Upper lobe of left lung (tissue), 6 donors: Measurements from ENCODE around the gene MICAL2. TPM values are rescaled to one million over a fixed set of nuclear protein-coding genes. Genes with fewer than 3 reads are reported as not detected.

Source experiments
- ATAC-seq, 2 donors: fragments of 200-7000 bp; cut with Tn5 transposase; one replicate each; pipeline ENCODE4 v1.9.1; 2022; ENCODE audit warnings: mild to moderate bottlenecking in 2 of 2, moderate library complexity in 2 of 2; ENCODE audit not compliant: low FRiP score in 2 of 2
- DNase-seq, 2 donors: peaks; one replicate each; pipeline ENCODE4 v3.0.0-alpha.2; 2019 to 2020
- H3K27ac ChIP-seq, 4 donors: fragments of 200-600 bp; sonication (generic); one replicate each; pipeline ENCODE4 v1.5.1; 2016 to 2019
- H3K27me3 ChIP-seq, 4 donors: fragments of 200-600 bp; sonication (generic); one replicate each; pipeline ENCODE4 v1.5.1; 2017 to 2019
- H3K36me3 ChIP-seq, 4 donors: fragments of 200-600 bp; sonication (generic); one replicate each; pipeline ENCODE4 v1.5.1; 2016 to 2019
- H3K4me1 ChIP-seq, 4 donors: fragments of 200-600 bp; sonication (generic); one replicate each; pipeline ENCODE4 v1.5.1; 2018 to 2019
- H3K4me3 ChIP-seq, 4 donors: fragments of 200-600 bp; sonication (generic); one replicate each; pipeline ENCODE4 v1.5.1; 2017 to 2019; ENCODE audit warnings: mild to moderate bottlenecking in 2 of 4, moderate library complexity in 1 of 4
- H3K9me3 ChIP-seq, 4 donors: fragments of 200-600 bp; sonication (generic); one replicate each; pipeline ENCODE4 v1.5.1; 2018 to 2019
- EP300 ChIP-seq, 4 donors: sonication (generic); formaldehyde crosslinking; IDR thresholded peaks; one replicate each; pipeline ENCODE4 v1.5.1; 2017; ENCODE audit warnings: antibody characterized with exemption in 4 of 4, control low read depth in 2 of 4
- POLR2A ChIP-seq, 4 donors: fragments of 450-650 bp; IDR thresholded peaks; one replicate each; pipeline ENCODE4 v1.5.1; 2016 to 2017; ENCODE audit warnings: antibody characterized with exemption in 4 of 4, mild to moderate bottlenecking in 2 of 4
- POLR2AphosphoS5 ChIP-seq, 2 donors: sonication (generic); formaldehyde crosslinking; IDR thresholded peaks; one replicate each; pipeline ENCODE4 v1.5.1; 2017; ENCODE audit warnings: antibody characterized with exemption in 2 of 2
- WGBS, 2 donors: methylation state at CpG; one replicate each; pipeline ENCODE4 v1.1.5; 2017 to 2018; 5-methylcytosine and 5-hydroxymethylcytosine counted together
- small RNA-seq, 4 donors: library from RNA; depleted of rRNA; stranded (forward); fragments of <200 nt; gene quantifications; one replicate each; pipeline ENCODE3, GENCODE V24; 2016
- total RNA-seq, 6 donors: library from RNA; depleted of rRNA in 4 of 6; stranded (reverse); fragments of >200 nt in 4 of 6; gene quantifications; one replicate each; pipeline versions ENCODE4 v1.1.0 to v1.2.1, GENCODE V29; 2016 to 2021
- TF ChIP-seq, protein P1 (sequence below), 6 experiments: fragments of 450-650 bp in 4 of 6; fragments of 200-600 bp in 2 of 6; sonication (generic) in 2 of 6; IDR thresholded peaks; one replicate each; pipeline ENCODE4 v1.5.1; 2016 to 2019; ENCODE audit warnings: antibody characterized with exemption in 6 of 6
- donor health status: DM: no; HTN: no; CAD: no; lungs with moderate emphysema.
- donor health status: DM: no; HTN: yes; CAD: no; lungs with severe emphysema.

The MICAL2 gene
- total RNA-seq, 6 donors from 2014 or later, result 138 to 327 (median 175) TPM

DNA sequence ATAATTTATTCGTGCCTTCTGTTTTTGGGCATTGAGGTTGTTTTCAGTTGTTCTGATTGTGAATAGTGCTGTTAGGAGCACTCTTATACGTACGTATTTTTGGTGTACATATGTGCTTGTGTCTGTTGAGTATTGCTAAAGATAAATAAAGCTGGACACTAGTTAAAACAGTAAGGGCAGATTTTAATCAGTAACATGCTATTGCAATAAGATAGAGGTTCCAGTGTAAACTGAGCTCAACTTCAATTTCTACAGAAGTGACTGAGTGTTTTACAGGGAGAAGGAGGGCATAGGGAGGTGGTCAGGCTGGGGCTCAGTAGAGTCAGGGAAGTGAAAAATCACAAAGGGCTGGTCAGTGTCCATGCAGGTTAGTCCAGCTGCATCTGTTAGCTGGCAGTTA is 191.0 kb downstream of the MICAL2 start:
- ATAC-seq, result no peak
- peaks cover 0 to 12% (median 5%) of the 10 kb centered on the region in 4 donors for H3K9me3 ChIP-seq
- no peaks in the 10 kb centered on the region for H3K36me3 ChIP-seq
- TF ChIP-seq EP300 (IDR thresholded peaks at IDR 0.05) (no peak), POLR2AphosphoS5 (IDR thresholded peaks at IDR 0.05) (no peak), POLR2A (IDR thresholded peaks at IDR 0.05) (no peak)
- TF ChIP-seq, protein P1, sequence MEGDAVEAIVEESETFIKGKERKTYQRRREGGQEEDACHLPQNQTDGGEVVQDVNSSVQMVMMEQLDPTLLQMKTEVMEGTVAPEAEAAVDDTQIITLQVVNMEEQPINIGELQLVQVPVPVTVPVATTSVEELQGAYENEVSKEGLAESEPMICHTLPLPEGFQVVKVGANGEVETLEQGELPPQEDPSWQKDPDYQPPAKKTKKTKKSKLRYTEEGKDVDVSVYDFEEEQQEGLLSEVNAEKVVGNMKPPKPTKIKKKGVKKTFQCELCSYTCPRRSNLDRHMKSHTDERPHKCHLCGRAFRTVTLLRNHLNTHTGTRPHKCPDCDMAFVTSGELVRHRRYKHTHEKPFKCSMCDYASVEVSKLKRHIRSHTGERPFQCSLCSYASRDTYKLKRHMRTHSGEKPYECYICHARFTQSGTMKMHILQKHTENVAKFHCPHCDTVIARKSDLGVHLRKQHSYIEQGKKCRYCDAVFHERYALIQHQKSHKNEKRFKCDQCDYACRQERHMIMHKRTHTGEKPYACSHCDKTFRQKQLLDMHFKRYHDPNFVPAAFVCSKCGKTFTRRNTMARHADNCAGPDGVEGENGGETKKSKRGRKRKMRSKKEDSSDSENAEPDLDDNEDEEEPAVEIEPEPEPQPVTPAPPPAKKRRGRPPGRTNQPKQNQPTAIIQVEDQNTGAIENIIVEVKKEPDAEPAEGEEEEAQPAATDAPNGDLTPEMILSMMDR (IDR thresholded peaks at IDR 0.05), result no peak
- no peak overlapping the region for H3K4me3 ChIP-seq
- no peaks in the 10 kb centered on the region for H3K4me1 ChIP-seq
- WGBS, 2 donors, result 79 to 84% methylated on average over 3 of the region's 3 CpGs
- no peaks in the 10 kb centered on the region for H3K27me3 ChIP-seq
- no peak overlapping the region for H3K27ac ChIP-seq
- DNase-seq, result no peak

DNA sequence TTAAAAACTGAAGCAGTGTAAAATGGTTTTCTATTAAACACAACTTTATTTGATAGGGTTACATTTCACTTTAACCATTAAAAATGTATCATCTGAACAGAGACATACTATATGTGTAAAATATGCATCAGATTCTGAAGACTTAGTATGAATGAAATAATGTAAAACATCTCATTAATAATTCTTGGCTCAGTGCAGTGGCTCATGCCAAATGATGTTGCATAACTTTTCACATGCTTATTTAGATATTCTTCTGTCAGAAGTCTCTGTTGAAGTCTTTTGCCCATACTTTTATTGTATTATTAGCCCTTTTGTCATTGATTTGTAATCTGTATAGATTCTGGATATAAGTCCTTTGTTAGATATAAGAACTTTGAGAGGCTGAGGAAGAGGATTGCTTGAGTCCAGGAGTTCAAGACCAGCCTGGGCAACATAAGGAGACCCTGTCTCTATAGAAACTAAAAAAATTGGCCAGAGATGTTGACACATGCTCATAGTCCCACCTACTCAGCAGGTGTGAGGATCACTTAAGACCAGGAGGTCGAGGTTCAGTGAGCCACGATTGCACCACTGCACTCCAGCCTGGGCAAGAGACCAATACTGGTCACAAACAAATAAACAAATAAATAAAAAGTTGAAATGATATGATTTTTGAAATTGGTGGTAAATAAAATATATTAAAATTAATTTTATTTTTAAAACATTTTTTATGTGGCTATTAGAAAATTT is 193.2 kb downstream of the MICAL2 start:
- no peaks in the 10 kb centered on the region for H3K27me3 ChIP-seq
- no peak overlapping the region for H3K4me3 ChIP-seq
- ATAC-seq, result no peak
- peaks cover 0 to 8% (median 3%) of the 10 kb centered on the region in 4 donors for H3K9me3 ChIP-seq
- no peak overlapping the region for H3K27ac ChIP-seq
- H3K4me1 ChIP-seq, result no peaks in the 10 kb centered on the region
- H3K36me3 ChIP-seq, result no peaks in the 10 kb centered on the region
- no peak for TF ChIP-seq POLR2A (IDR thresholded peaks at IDR 0.05)
- no peak for TF ChIP-seq EP300 (IDR thresholded peaks at IDR 0.05)
- TF ChIP-seq, protein P1 (IDR thresholded peaks at IDR 0.05), result no peak
- TF ChIP-seq POLR2AphosphoS5 (IDR thresholded peaks at IDR 0.05), result no peak
- DNase-seq, result no peak
- 51 to 73% methylated on average over 2 of the region's 2 CpGs for WGBS, 2 donors

DNA sequence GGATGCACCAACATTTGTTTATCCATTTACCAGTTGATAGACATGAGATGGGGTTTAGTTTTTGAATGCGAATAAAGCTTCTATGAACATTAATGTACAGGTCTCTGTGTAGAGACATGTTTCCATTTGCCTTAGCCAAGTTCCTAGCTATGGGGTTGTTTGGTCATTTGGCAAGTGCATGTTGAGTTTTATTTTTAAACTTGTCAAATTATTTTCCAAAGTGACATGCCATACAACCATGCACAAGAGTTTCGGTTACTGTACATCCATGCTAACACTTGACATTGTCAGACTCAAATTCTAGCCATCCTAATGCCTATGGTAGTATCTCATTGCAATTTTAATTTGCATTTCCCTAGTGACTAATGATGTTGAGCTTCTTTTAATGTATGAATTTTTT is 196.4 kb downstream of the MICAL2 start:
- TF ChIP-seq POLR2AphosphoS5 (IDR thresholded peaks at IDR 0.05), result no peak
- TF ChIP-seq POLR2A (IDR thresholded peaks at IDR 0.05), result no peak
- no peak for TF ChIP-seq EP300 (IDR thresholded peaks at IDR 0.05)
- TF ChIP-seq, protein P1 (IDR thresholded peaks at IDR 0.05), result no peak
- H3K27ac ChIP-seq, result no peak overlapping the region
- ATAC-seq (no peak), DNase-seq (no peak)
- H3K36me3 ChIP-seq, result no peaks in the 10 kb centered on the region
- H3K4me1 ChIP-seq, result no peaks in the 10 kb centered on the region
- H3K27me3 ChIP-seq, result no peaks in the 10 kb centered on the region
- 93 to 97% methylated on average over 2 of the region's 2 CpGs for WGBS, 2 donors
- H3K4me3 ChIP-seq, result no peak overlapping the region
- no peaks in the 10 kb centered on the region for H3K9me3 ChIP-seq

DNA sequence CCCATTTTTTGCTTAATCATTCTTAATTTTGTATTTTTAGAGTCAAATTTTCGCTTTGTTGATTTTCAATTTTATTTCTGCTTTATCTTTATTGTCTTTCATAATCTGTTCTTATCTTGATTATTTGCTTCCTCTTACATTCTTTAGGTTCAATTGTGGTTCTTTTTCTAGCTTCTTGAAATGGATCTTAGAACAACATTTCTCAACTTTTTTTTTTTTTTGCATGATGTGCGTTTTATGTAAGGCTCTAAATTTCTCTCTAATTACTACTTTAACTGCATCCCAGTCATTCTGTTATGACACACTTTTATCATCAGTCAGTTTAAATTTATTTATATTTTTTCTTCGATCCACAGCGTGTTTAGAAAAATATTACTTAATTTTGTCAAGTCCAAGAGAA is 201.7 kb downstream of the MICAL2 start:
- Histone ChIP-seq H3K9me3 (peaks cover 0 to 16% (median 7%) of the 10 kb centered on the region in 4 donors), H3K36me3 (no peaks in the 10 kb centered on the region), H3K27ac (no peak overlapping the region), H3K4me3 (no peak overlapping the region), H3K27me3 (no peaks in the 10 kb centered on the region), H3K4me1 (no peaks in the 10 kb centered on the region)
- ATAC-seq, result no peak
- TF ChIP-seq POLR2A (IDR thresholded peaks at IDR 0.05) (no peak), POLR2AphosphoS5 (IDR thresholded peaks at IDR 0.05) (no peak)
- DNase-seq, result no peak
- 93% methylated on average over 4 of the region's 4 CpGs for WGBS, 2 donors

Small RNAs within 50 kb of the gene (small RNA-seq; reads per million reads assigned to genes)
- gene MIR6124, result 0 reads per million in 4 donors

Other genes starting within 250 kb of the MICAL2 start
- gene DKK3, start 102.0 kb upstream of the MICAL2 start, total RNA-seq, result 100 to 1,000 TPM in 5 of 6 donors, 10 to 100 TPM in 1; 50.3 to 162 (median 137) TPM